GM10248 (cell line): ENCODE measurements around the gene DHRS12.

Experiments
- CTCF ChIA-PET: fragments of 300-600 bp; sonication (Branson Sonifier 250); formaldehyde crosslinking; extraction: SDS; loops from one replicate; lab custom pipeline; 2021; ENCODE audit warnings: antibody characterized with exemption; lab: Yijun Ruan, JAX
- POLR2A ChIA-PET: fragments of 350-650 bp; sonication (Branson Sonifier 250); formaldehyde crosslinking; extraction: SDS; loops from one replicate; lab custom pipeline; 2020; ENCODE audit warnings: antibody characterized with exemption; lab: Yijun Ruan, JAX
- DNase-seq: peaks from one replicate; pipeline ENCODE4 v3.0.0; 2012; ENCODE audit errors: extremely low spot score
- CTCF ChIP-seq: IDR thresholded peaks from 2 replicates; pipeline ENCODE4 v1.5.1; 2012; ENCODE audit warnings: mild to moderate bottlenecking, low read depth; ENCODE audit errors: extremely low read depth, missing control alignments, control extremely low read depth

DHRS12 gene

GRCh38 chr13:51724721-51725120 lies 79.2 kb downstream of the DHRS12 start:
- ChIA-PET POLR2A (no interaction called here), CTCF (no interaction called here)
- no peak for DNase-seq
- no peak for TF ChIP-seq CTCF

- TF ChIP-seq CTCF, result no peak
- DNase-seq, result no peak
- ChIA-PET CTCF (no interaction called here), POLR2A (no interaction called here)
Measured at GRCh38 chr13:51723529-51723928, 80.4 kb downstream of the DHRS12 start.

- no peak for TF ChIP-seq CTCF
- ChIA-PET CTCF (interaction anchor here (0.9 to 1.9 kb wide), 8 partner anchors 9 to 42 kb away, joined by 3 to 5 read pairs (median 3); no protein-coding TSS in a partner anchor), POLR2A (interaction anchor here (0.5 to 1.1 kb wide), 2 partner anchors 268 to 280 kb away, joined by 3 to 4 read pairs; partner anchors contain the start of gene INTS6)
- peak; percentile 30 for DNase-seq
Measured at GRCh38 chr13:51721496-51721895, 82.5 kb downstream of the DHRS12 start.

GRCh38 chr13:51719394-51719793 lies 84.6 kb downstream of the DHRS12 start:
- DNase-seq, result no peak
- ChIA-PET POLR2A (interaction anchor here (0.5 kb wide), 1 partner anchor 31 kb away, joined by 4 read pairs; no protein-coding TSS in a partner anchor), CTCF (no interaction called here)
- TF ChIP-seq CTCF, result no peak
